Measurements from ENCODE around the gene SLC35A2.

The SLC35A2 gene

GRCh38 chrX:48911412-48912182 lies at the start of gene SLC35A2:
Gene SLC35A2, minus strand, starts transcription at chrX:48911646. Its CDS starts 10 bp downstream, at chrX:48911636.
- peak; percentile 11 for DNase-seq

DNA sequence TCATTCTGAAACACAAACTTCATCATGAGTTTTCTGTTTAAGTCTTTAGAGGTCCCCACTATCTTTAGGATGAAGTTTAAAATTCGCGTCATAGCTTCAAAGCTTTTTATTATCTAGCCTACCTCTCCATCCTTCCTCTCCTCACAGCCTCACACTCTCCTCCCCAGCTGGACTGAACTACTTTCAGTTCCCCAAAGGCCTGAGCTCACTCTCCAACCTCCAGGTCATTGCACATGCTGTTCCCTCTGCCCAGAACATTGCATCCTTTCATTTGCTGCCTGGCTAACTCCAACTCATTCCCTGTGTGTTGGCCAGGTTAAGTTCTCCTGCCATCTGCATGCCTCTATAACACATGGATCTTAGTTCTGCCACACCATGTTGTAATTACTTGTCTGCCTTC lies 48.8 kb upstream of the SLC35A2 start:
- no peak for DNase-seq

DNA sequence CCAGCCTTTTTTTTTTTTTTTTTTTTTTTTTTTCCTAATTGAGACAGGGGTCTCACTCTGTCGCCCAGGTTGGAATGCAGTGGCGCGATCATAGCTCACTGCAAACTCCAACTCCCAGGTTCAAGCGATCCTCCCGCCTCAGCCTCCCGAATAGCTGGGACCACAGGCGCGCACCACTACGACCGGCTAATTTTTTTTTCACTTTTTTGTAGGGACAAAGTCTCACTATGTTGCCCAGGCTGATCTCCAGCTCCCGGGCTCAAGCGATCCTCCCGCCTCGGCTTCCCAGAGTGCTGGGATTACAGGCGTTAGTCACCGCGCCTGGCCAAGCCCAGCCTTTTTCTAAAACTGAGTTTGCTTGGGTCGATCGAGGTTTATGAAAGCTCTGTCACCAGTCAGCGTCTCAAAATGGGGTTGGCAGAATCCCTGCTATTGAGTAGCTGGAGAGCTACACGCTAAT lies 47.2 kb upstream of the SLC35A2 start:
- no peak for DNase-seq

- DNase-seq, result peak; percentile 96
Observed at GRCh38 chrX:48957827-48958634, 46.6 kb upstream of the SLC35A2 start.

- no peak for DNase-seq
Observed at GRCh38 chrX:48957477-48957826, 46.0 kb upstream of the SLC35A2 start, which contains the start of gene OTUD5. Gene OTUD5, minus strand, starts transcription at chrX:48957607. Its CDS starts 37 bp downstream, at chrX:48957570.

- no peak for DNase-seq
Observed at GRCh38 chrX:48956728-48957414, 45.4 kb upstream of the SLC35A2 start.

- DNase-seq, result no peak
Observed at GRCh38 chrX:48948589-48948988, 37.1 kb upstream of the SLC35A2 start.

DNA sequence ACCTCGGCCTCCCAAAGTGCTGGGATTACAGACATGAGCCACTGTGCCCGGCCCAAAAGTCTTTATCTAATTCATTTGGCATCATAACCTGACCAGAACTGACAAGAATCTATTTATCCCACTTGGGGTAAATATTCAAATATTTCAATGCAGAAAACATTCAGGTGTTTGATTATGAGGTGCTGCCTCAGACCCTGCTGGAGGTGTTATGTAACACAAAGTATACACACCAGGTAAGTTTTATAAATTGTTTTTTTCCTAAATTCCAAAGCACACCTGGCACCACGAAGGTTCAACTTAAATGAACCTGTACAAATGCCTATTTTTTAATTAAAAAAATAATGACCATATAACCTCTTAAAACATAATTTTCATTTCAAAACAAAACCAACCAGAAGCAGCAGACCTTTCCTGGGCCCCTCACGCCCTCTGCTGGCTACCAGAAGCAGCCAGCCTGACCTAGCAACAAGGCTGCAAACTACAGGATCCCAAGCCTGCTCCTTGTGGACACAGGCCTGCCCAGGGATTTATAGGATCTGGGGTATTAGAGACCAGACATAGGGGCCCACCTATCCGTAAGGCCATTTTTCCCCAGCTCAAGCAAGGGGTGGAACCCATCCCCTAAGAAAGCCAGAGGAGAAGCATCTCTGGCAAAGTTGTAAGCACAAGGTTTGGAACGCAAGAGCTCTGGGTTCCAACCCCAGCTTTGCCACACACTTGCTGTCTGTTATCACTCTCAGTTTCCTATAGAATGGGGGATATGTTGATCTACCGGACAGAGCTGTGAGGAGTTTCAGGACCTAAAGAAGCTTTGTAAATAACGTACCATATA lies 34.3 kb upstream of the SLC35A2 start:
- no peak for DNase-seq

DNA sequence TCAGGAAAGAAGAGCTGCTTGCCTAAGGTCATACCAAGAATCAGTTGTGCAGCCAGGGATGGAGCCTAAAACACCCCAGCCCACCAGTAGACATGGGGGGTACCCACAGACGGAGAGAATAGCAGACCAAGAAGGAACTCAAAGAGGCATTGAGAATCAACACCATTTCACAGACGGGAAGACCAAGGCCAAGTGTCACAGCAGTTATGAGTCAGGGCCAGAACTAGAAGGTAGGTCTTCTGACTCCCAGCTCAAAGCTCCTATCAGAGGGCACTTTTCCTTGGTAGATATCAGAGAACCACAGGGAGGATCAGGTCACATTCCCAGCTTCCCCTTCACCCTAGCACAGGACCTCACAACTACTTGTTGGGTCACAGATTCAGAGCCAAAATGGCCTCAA lies 31.4 kb upstream of the SLC35A2 start:
- no peak for DNase-seq

DNA sequence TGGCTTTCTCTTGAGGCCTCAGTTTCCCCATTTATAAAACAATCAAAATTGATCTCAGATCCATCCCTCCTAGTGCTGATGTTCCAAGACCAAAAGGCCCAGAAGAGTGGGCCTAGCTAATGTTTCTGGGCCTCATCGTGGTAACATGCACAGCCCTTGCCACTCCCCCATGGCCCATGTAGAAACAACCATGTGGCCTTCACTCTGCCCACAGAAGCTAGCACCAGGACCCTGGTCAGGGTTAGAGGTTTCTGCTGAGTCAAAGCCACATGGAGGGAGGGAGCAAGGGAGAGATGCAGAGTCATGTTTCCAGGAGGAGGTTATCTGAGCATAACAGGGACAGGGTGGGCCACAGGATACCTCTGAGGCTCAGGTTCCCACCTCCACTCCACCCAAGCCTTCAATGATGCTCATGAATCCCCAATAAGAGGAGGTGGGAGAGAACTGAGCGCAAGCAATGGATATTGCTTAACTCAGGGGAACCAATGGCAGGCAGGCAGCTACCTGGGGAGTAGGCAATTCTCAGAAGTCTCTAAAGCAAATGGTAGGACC lies 29.0 kb upstream of the SLC35A2 start:
- no peak for DNase-seq

DNA sequence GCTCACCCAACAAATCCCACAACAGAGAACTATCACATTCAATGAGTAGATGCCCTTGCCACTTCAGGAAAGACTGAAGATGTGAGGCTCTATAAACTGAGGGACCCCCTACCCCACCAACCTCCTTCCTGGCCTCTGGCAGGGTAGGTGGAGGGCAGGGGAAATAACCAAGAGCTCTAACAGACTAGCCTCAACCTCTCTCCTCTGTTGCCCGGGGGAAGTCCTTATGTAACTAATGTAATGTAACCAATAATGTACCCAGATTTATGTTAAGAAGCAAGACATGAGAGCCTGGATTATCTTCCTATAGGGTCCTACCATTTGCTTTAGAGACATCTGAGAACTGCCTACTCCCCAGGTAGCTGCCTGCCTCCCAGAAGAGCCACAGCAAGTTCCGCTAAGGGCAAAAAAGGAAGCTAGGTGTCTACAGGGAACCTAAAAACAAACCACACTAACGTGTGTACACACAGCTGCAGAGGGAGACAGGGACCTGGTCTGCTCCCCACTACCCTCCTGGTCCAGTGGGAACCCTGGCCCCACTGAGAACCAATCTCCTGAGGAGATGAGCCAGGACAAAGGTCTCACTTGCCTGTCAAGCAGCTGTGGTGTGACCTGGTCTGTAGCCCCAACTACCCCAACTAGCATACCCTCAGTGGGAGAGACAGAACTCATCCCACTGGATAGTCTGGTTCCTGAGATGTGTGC lies 28.2 kb upstream of the SLC35A2 start:
- no peak for DNase-seq

DNA sequence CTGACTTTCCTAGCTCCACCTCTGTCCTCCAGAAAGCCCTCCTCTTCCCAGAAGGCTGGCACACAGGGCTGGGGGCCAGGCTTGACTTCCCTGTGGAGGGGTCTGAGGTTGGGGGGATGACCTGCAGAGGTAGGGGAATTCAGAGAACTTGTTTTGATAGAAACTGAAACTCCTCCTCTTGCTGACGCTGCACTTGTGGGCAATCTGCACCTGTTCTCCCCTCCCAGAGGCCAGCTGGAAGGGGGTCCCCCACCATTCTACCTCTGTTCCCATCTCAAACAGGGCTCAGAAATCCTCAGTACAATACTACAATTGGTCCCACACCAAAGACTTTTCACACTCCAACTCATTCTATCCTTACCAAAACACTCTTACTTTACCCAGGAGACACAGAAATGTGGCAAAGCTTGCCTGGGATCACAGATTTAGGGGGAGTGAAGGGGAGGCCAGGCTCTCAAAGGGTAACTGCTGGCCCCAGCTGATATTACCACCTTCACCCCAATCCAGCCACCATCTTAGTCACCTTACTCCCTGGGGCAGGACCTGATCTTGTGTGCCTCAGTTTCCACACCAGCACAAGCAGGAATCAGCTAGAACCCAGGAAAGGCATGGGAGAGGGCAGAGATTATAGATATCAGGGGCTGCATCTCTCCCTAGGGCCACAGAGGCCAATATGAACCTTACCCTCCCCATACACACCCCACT lies 27.4 kb upstream of the SLC35A2 start:
- no peak for DNase-seq

- DNase-seq, result no peak
Observed at GRCh38 chrX:48937054-48937907, 25.8 kb upstream of the SLC35A2 start.

GRCh38 chrX:48936429-48937053 lies 25.1 kb upstream of the SLC35A2 start:
- DNase-seq, result no peak

- no peak for DNase-seq
Observed at GRCh38 chrX:48935301-48935670, 23.8 kb upstream of the SLC35A2 start.

GRCh38 chrX:48934581-48935300 lies 23.3 kb upstream of the SLC35A2 start:
- DNase-seq, result no peak

DNA sequence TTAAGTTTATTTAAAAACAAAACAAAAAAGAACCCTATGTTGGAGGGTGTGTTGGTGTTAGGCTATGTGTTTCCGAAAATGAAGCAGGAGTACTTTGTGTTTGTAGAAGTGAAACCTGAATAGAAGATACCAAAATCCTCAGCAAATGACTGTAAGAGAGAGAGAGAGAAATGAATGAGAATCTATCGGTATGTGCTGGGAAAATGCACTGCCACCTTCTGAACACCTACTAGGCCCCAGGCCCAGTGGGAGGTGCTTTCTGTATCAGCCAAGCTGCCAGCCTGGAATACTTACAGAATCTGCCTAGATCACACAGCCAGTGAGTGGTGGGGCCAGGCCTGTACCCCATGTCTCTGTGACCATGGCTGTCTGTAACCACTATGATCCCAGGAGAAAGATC lies 22.3 kb upstream of the SLC35A2 start:
- DNase-seq, result no peak

DNA sequence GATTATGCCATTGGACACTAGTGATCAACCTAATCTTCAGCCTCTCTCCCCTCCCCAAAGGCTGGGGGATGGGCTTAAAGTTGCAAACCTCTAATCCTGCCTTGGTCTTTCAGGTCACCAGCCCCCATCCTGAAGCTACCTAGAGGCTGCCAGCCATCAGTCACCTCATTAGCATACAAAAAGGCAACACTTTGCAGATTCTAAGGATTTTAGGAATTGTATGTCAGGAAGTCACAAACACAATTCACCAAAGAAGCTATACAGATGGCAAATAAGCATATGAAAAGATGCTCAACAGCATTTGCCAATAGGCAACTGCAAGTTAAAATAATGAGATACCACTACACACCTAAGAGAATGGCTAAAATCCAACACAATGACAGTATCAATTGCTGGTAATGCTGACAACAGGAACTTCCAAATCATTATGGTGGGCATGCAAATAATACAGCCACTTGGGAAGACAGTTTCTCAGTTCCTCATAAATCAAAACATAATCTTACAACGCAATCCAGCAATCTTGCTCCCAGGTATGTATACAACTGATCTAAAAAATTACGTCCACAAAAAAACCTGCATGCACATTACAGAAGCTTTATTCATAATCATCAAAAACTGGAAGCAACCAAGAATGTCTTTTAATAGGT lies 16.4 kb upstream of the SLC35A2 start:
- no peak for DNase-seq

Data from NCI-H446 treated with DMSO at 0.1 percent for 48 hours (cell line).